GM13976 (cell line): ENCODE data around the gene DPCD.
"Not testable (repeated sequence)": the region's sequence is repeated elsewhere in the genome, so short reads cannot be mapped to it uniquely, and the experiment has no call there.

Source experiments
- DNase-seq: peaks from one replicate; pipeline ENCODE4 v3.0.0; 2012; ENCODE audit warnings: low spot score
- in situ Hi-C: fragments of 300-500 bp; cut with MboI; formaldehyde crosslinking; loops from one replicate; pipeline ENCODE4 v1.12.0; 2022; ENCODE audit warnings: low sequenced_read_pairs, mixed read lengths, inconsistent platforms; ENCODE audit not compliant: unreplicated experiment
- TF ChIP-seq, protein P1 (sequence below): IDR thresholded peaks from 2 replicates; pipeline ENCODE4 v1.5.1; 2012; ENCODE audit warnings: borderline replicate concordance, mild to moderate bottlenecking; ENCODE audit not compliant: insufficient read depth; ENCODE audit errors: extremely low read depth, missing control alignments, control extremely low read depth

DPCD gene

GRCh38 chr10:101579516-101579870 is 8.6 kb upstream of the DPCD start:
- no peak for DNase-seq
- TF ChIP-seq, protein P1, sequence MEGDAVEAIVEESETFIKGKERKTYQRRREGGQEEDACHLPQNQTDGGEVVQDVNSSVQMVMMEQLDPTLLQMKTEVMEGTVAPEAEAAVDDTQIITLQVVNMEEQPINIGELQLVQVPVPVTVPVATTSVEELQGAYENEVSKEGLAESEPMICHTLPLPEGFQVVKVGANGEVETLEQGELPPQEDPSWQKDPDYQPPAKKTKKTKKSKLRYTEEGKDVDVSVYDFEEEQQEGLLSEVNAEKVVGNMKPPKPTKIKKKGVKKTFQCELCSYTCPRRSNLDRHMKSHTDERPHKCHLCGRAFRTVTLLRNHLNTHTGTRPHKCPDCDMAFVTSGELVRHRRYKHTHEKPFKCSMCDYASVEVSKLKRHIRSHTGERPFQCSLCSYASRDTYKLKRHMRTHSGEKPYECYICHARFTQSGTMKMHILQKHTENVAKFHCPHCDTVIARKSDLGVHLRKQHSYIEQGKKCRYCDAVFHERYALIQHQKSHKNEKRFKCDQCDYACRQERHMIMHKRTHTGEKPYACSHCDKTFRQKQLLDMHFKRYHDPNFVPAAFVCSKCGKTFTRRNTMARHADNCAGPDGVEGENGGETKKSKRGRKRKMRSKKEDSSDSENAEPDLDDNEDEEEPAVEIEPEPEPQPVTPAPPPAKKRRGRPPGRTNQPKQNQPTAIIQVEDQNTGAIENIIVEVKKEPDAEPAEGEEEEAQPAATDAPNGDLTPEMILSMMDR: no peak
- in situ Hi-C loops: no loop called here

DNA sequence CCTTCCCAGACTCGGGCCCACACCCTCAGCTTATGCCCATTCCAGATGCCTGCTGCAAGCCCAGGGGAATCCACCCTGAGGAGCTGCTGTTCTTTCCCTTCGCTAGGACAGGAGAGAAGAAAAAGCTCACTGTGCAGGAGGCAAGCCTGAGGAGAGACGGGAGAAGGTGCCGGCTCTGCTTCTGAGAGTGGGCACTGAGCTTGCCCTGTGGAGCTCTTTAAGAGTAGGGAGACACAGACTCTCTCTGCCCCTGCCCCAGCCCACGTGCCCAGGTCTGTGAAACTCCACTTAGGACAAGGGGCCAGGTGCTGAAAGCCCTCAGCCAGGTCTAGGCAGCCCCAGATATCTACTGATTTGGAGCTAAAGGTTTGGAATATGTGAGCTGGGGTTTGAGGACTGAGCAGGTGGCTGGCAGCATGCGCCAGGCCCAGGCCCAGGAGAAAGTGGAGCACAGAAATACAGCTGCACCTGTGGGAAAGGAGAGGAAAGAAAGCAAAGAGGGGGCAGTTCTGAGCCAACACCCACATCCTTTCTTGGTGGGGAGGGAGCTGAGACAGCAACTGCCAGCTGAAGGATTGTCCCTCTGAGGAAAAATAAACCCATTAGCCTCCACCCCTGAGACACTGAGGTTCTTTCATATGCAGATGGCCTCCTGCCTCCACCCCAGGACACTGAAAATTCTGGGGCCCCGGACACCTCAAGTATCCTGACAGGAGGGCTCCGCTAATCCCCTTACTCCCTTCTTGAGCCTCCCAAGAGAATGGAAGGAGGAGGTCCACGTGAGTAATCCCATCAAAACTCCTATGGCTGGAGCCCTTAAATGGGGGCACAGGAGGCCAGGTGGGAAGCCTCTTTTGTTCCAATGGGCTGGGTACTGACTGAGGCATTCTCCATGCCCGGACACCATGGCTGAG is 7.4 kb upstream of the DPCD start:
- TF ChIP-seq, protein P1: no peak
- in situ Hi-C loops: no loop called here
- DNase-seq: no peak

DNA sequence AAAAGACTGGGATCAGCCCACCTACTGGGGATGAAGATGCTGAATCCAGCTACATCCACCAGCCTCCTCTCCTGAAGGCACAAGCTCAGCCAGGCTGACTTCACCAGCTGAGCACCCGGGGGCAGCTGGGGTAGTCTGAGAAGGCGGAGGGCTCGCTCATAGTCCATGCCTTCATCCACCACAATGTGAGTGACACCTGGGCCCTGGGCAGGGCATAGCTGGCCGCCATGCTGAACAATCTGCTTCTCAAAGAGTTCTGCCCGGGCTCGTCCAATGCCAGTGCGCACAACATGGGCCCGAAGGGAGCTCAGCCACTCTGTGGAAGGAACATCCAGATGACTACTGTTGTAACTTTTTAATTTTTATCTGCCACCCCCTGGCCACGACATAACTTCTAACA is 2.3 kb upstream of the DPCD start:
- DNase-seq: no peak
- in situ Hi-C loops: no loop called here
- TF ChIP-seq, protein P1: no peak

- in situ Hi-C loops: no loop called here
- peak; percentile 9 for DNase-seq
- TF ChIP-seq, protein P1: no peak
Observed at GRCh38 chr10:101588879-101589278, 758 bp downstream of the DPCD start.

GRCh38 chr10:101593331-101593730 is 5.2 kb downstream of the DPCD start:
- DNase-seq, in situ Hi-C loops: not testable (repeated sequence)

GRCh38 chr10:101595591-101596433 is 7.7 kb downstream of the DPCD start:
- in situ Hi-C loops: no loop called here
- DNase-seq: no peak
- TF ChIP-seq, protein P1: no peak
